Ishikawa (cell line): ENCODE results near the gene TRPV4.

Experiments
- CEBPB ChIP-seq: IDR thresholded peaks from 2 replicates; pipeline ENCODE4 v1.6.1; 2012
- CREB1 ChIP-seq: IDR thresholded peaks from 2 replicates; pipeline ENCODE4 v1.6.1; 2012; ENCODE audit warnings: low read depth
- EGR1 ChIP-seq: IDR thresholded peaks from 2 replicates; pipeline ENCODE4 v1.6.1; 2012
- EP300 ChIP-seq: IDR thresholded peaks from 2 replicates; pipeline ENCODE4 v1.6.1; 2012; ENCODE audit warnings: borderline replicate concordance
- FOXM1 ChIP-seq: IDR thresholded peaks from 2 replicates; pipeline ENCODE4 v1.6.1; 2012; ENCODE audit warnings: low read depth, borderline replicate concordance
- MAX ChIP-seq: IDR thresholded peaks from 2 replicates; pipeline ENCODE4 v1.6.1; 2012
- NFIC ChIP-seq: IDR thresholded peaks from 2 replicates; pipeline ENCODE4 v1.6.1; 2012
- RAD21 ChIP-seq: IDR thresholded peaks from 2 replicates; pipeline ENCODE4 v1.6.1; 2012; ENCODE audit warnings: low read depth
- REST ChIP-seq: IDR thresholded peaks from 2 replicates; pipeline ENCODE4 v1.6.1; 2012; ENCODE audit warnings: low read depth, mild to moderate bottlenecking
- TAF1 ChIP-seq: IDR thresholded peaks from 2 replicates; pipeline ENCODE4 v1.6.1; 2012; ENCODE audit warnings: low read depth, mild to moderate bottlenecking
- TCF12 ChIP-seq: IDR thresholded peaks from 2 replicates; pipeline ENCODE4 v1.6.1; 2012; ENCODE audit warnings: low read depth
- TEAD4 ChIP-seq: IDR thresholded peaks from 2 replicates; pipeline ENCODE4 v1.6.1; 2012
- USF1 ChIP-seq: IDR thresholded peaks from 2 replicates; pipeline ENCODE4 v1.6.1; 2012
- YY1 ChIP-seq: IDR thresholded peaks from 2 replicates; pipeline ENCODE4 v1.6.1; 2012; ENCODE audit warnings: low read depth
- ZBTB7A ChIP-seq: IDR thresholded peaks from 2 replicates; pipeline ENCODE4 v1.6.1; 2012; ENCODE audit warnings: low read depth

The TRPV4 gene

GRCh38 chr12:109741970-109742703 lies 91.1 kb downstream of the TRPV4 start:
- TF ChIP-seq NFIC (no peak), RAD21 (no peak)

GRCh38 chr12:109741286-109741969 lies 91.8 kb downstream of the TRPV4 start:
- no peak for TF ChIP-seq REST
- no peak for TF ChIP-seq CREB1
- no peak for TF ChIP-seq FOXM1
- TF ChIP-seq CEBPB = no peak
- no peak for TF ChIP-seq TEAD4
- no peak for TF ChIP-seq NFIC
- no peak for TF ChIP-seq EP300
- TF ChIP-seq USF1 = no peak
- no peak for TF ChIP-seq RAD21
- no peak for TF ChIP-seq MAX
- no peak for TF ChIP-seq ZBTB7A
- TF ChIP-seq TAF1 = no peak

GRCh38 chr12:109740694-109741245 lies 92.4 kb downstream of the TRPV4 start:
- TF ChIP-seq TAF1 (no peak), CEBPB (no peak), EP300 (no peak), RAD21 (no peak), USF1 (no peak), REST (no peak), CREB1 (no peak), YY1 (no peak), EGR1 (no peak), TEAD4 (no peak)

- TF ChIP-seq USF1 (no peak), EP300 (no peak), NFIC (no peak), RAD21 (no peak), YY1 (no peak), TAF1 (no peak), EGR1 (no peak), REST (no peak), ZBTB7A (no peak), MAX (no peak), FOXM1 (no peak), TCF12 (no peak), CEBPB (no peak), CREB1 (no peak), TEAD4 (no peak)
These were observed 93.2 kb downstream of the TRPV4 start for GRCh38 chr12:109739747-109740693.
